Neural progenitor cell (in vitro differentiated cells): ENCODE data around the gene LCORL. TPM values are rescaled to one million over a fixed set of nuclear protein-coding genes. Genes with fewer than 3 reads are reported as not detected.
"Not testable (repeated sequence)": the region's sequence is repeated elsewhere in the genome, so short reads cannot be mapped to it uniquely, and the experiment has no call there.

Experiments
- DNase-seq: peaks from one replicate; pipeline ENCODE4 v3.0.0-alpha.2; 2016; ENCODE audit warnings: low spot score
- H2AFZ ChIP-seq: fragments of 200-600 bp; sonication (generic); replicated peaks from 2 replicates; pipeline ENCODE4 v1.6.1; 2016; ENCODE audit warnings: antibody characterized with exemption
- H3F3A ChIP-seq: fragments of 200-600 bp; sonication (generic); 2 replicates; pipeline ENCODE4 v1.6.1; 2016; ENCODE audit warnings: antibody characterized with exemption, low read depth
- H3K27ac ChIP-seq: fragments of 200-600 bp; sonication (generic); 2 replicates; pipeline ENCODE4 v1.5.1; 2016; ENCODE audit warnings: mild to moderate bottlenecking
- H3K27me3 ChIP-seq: fragments of 200-600 bp; sonication (generic); 2 replicates; pipeline ENCODE4 v1.6.1; 2016; ENCODE audit warnings: mild to moderate bottlenecking, moderate library complexity
- H3K36me3 ChIP-seq: fragments of 200-600 bp; sonication (generic); 2 replicates; pipeline ENCODE4 v1.5.1; 2016
- H3K4me1 ChIP-seq: fragments of 200-600 bp; sonication (generic); 2 replicates; pipeline ENCODE4 v1.6.1; 2016; ENCODE audit warnings: mixed run types
- H3K4me2 ChIP-seq: fragments of 200-600 bp; sonication (generic); 2 replicates; pipeline ENCODE4 v1.6.1; 2016
- H3K4me3 ChIP-seq: fragments of 200-600 bp; sonication (generic); 2 replicates; pipeline ENCODE4 v1.5.1; 2016
- H3K79me2 ChIP-seq: fragments of 200-600 bp; sonication (generic); 2 replicates; pipeline ENCODE4 v1.6.1; 2016; ENCODE audit warnings: low read depth
- H3K9ac ChIP-seq: fragments of 200-600 bp; sonication (generic); 2 replicates; pipeline ENCODE4 v1.6.1; 2016
- H3K9me3 ChIP-seq: fragments of 200-600 bp; sonication (generic); 2 replicates; pipeline ENCODE4 v1.5.1; 2016; ENCODE audit warnings: low read depth
- H4K20me1 ChIP-seq: fragments of 200-600 bp; sonication (generic); 2 replicates; pipeline ENCODE4 v1.6.1; 2016; ENCODE audit warnings: low read depth
- H3K27ac Mint-ChIP-seq: 3 replicates; pipeline ENCODE4 v1.8.0; 2021; ENCODE audit warnings: mixed read lengths
- H3K27me3 Mint-ChIP-seq: 2 replicates; pipeline ENCODE4 v1.8.0; 2022; ENCODE audit warnings: low read depth, mild to moderate bottlenecking, inconsistent platforms, moderate library complexity, mixed read lengths; ENCODE audit not compliant: insufficient read depth
- H3K36me3 Mint-ChIP-seq: 3 replicates; pipeline ENCODE4 v1.8.0; 2021; ENCODE audit warnings: mixed read lengths
- H3K4me1 Mint-ChIP-seq: 3 replicates; pipeline ENCODE4 v1.8.0; 2021; ENCODE audit warnings: mixed read lengths
- H3K4me3 Mint-ChIP-seq: 3 replicates; pipeline ENCODE4 v1.8.0; 2021; ENCODE audit warnings: mild to moderate bottlenecking, moderate library complexity, mixed read lengths
- H3K9me3 Mint-ChIP-seq: 3 replicates; pipeline ENCODE4 v1.8.0; 2020; ENCODE audit warnings: mixed read lengths
- CTCF ChIP-seq: fragments of 200-600 bp; sonication (generic); IDR thresholded peaks from 2 replicates; pipeline ENCODE4 v1.5.1; 2017; ENCODE audit warnings: antibody characterized with exemption, mild to moderate bottlenecking
- EZH2 ChIP-seq: fragments of 200-600 bp; sonication (generic); IDR thresholded peaks from 2 replicates; pipeline ENCODE4 v1.6.1; 2017; ENCODE audit warnings: antibody characterized with exemption, mild to moderate bottlenecking, moderate library complexity
- EZH2phosphoT487 ChIP-seq: fragments of 200-600 bp; sonication (generic); IDR thresholded peaks from 2 replicates; pipeline ENCODE4 v1.6.1; 2017; ENCODE audit warnings: antibody characterized with exemption
- total RNA-seq: library from RNA; depleted of rRNA; stranded (reverse); fragments of >200 nt; gene quantifications from 2 replicates; pipeline ENCODE4 v1.2.3, GENCODE V29; 2015; ENCODE audit warnings: low replicate concordance

Gene LCORL
- total RNA-seq, 1 donor from 2014 or later: 53.6 TPM

- Histone ChIP-seq H3K27me3 (no peaks in the 10 kb centered on the region), H3K27ac (no peak overlapping the region), H2AFZ (no peak overlapping the region), H4K20me1 (no peaks in the 10 kb centered on the region), H3K79me2 (no peaks in the 10 kb centered on the region), H3K4me2 (no peak overlapping the region), H3K4me1 (peaks cover 2% of the 10 kb centered on the region), H3F3A (no peaks in the 10 kb centered on the region), H3K9me3 (no peaks in the 10 kb centered on the region), H3K9ac (no peak overlapping the region), H3K4me3 (no peak overlapping the region), H3K36me3 (no peaks in the 10 kb centered on the region)
- Mint-ChIP-seq H3K4me3 (no peak overlapping the region), H3K27ac (no peak overlapping the region), H3K27me3 (no peaks in the 10 kb centered on the region), H3K4me1 (no peaks in the 10 kb centered on the region), H3K36me3 (no peaks in the 10 kb centered on the region), H3K9me3 (no peaks in the 10 kb centered on the region)
- no peak for TF ChIP-seq EZH2phosphoT487
- TF ChIP-seq EZH2: no peak
- TF ChIP-seq CTCF: peak; percentile 44
- DNase-seq: peak; percentile 4
Observed at GRCh38 chr4:18042754-18043153, 21.2 kb upstream of the LCORL start.

GRCh38 chr4:18042012-18042411 is 20.5 kb upstream of the LCORL start:
- no peak overlapping the region for H3K9ac ChIP-seq
- H3K79me2 ChIP-seq: no peaks in the 10 kb centered on the region
- no peak for TF ChIP-seq EZH2
- TF ChIP-seq EZH2phosphoT487: no peak
- no peak for TF ChIP-seq CTCF
- H3K9me3 ChIP-seq: no peaks in the 10 kb centered on the region
- H4K20me1 ChIP-seq: no peaks in the 10 kb centered on the region
- no peak overlapping the region for H2AFZ ChIP-seq
- no peaks in the 10 kb centered on the region for H3K36me3 Mint-ChIP-seq
- no peak overlapping the region for H3K4me3 ChIP-seq
- no peak overlapping the region for H3K27ac ChIP-seq
- H3K27ac Mint-ChIP-seq: no peak overlapping the region
- H3K4me2 ChIP-seq: no peak overlapping the region
- no peak overlapping the region for H3K4me3 Mint-ChIP-seq
- no peaks in the 10 kb centered on the region for H3K27me3 ChIP-seq
- no peaks in the 10 kb centered on the region for H3K36me3 ChIP-seq
- H3K9me3 Mint-ChIP-seq: no peaks in the 10 kb centered on the region
- H3K4me1 ChIP-seq: peaks cover 2% of the 10 kb centered on the region
- peaks cover 1% of the 10 kb centered on the region for H3K27me3 Mint-ChIP-seq
- H3F3A ChIP-seq: no peaks in the 10 kb centered on the region
- DNase-seq: no peak
- no peaks in the 10 kb centered on the region for H3K4me1 Mint-ChIP-seq

- Histone ChIP-seq H3K4me1 (peaks cover 2% of the 10 kb centered on the region), H3K9me3 (no peaks in the 10 kb centered on the region), H3K27ac (no peak overlapping the region), H3K4me2 (no peak overlapping the region), H3K79me2 (no peaks in the 10 kb centered on the region), H3K9ac (no peak overlapping the region), H3F3A (no peaks in the 10 kb centered on the region), H4K20me1 (no peaks in the 10 kb centered on the region), H3K27me3 (no peaks in the 10 kb centered on the region), H2AFZ (no peak overlapping the region), H3K36me3 (no peaks in the 10 kb centered on the region), H3K4me3 (no peak overlapping the region)
- Mint-ChIP-seq H3K27me3 (peaks cover 2% of the 10 kb centered on the region), H3K4me3 (no peak overlapping the region), H3K36me3 (no peaks in the 10 kb centered on the region), H3K4me1 (no peaks in the 10 kb centered on the region), H3K27ac (no peak overlapping the region), H3K9me3 (no peaks in the 10 kb centered on the region)
- TF ChIP-seq EZH2phosphoT487 (no peak), EZH2 (no peak), CTCF (no peak)
- no peak for DNase-seq
Observed at GRCh38 chr4:18041114-18041513, 19.6 kb upstream of the LCORL start.

- no peak overlapping the region for H2AFZ ChIP-seq
- H3K9ac ChIP-seq: no peak overlapping the region
- no peak overlapping the region for H3K4me2 ChIP-seq
- Mint-ChIP-seq H3K4me3 (no peak overlapping the region), H3K27me3 (peaks cover 2% of the 10 kb centered on the region), H3K27ac (no peak overlapping the region), H3K9me3 (no peaks in the 10 kb centered on the region), H3K36me3 (no peaks in the 10 kb centered on the region), H3K4me1 (no peaks in the 10 kb centered on the region)
- H4K20me1 ChIP-seq: no peaks in the 10 kb centered on the region
- no peak overlapping the region for H3K4me3 ChIP-seq
- H3K79me2 ChIP-seq: no peaks in the 10 kb centered on the region
- no peaks in the 10 kb centered on the region for H3K9me3 ChIP-seq
- TF ChIP-seq EZH2phosphoT487 (no peak), CTCF (no peak), EZH2 (no peak)
- no peaks in the 10 kb centered on the region for H3F3A ChIP-seq
- DNase-seq: no peak
- H3K27ac ChIP-seq: no peak overlapping the region
- no peaks in the 10 kb centered on the region for H3K36me3 ChIP-seq
- no peaks in the 10 kb centered on the region for H3K27me3 ChIP-seq
- peaks cover under 1% of the 10 kb centered on the region for H3K4me1 ChIP-seq
Observed at GRCh38 chr4:18039113-18039512, 17.6 kb upstream of the LCORL start.

- not testable (repeated sequence) for H3K4me3 Mint-ChIP-seq, H3K36me3 Mint-ChIP-seq, H3K36me3 ChIP-seq, H3K4me2 ChIP-seq, DNase-seq, H3K4me1 ChIP-seq, H2AFZ ChIP-seq, H3K27ac Mint-ChIP-seq, H3K9me3 Mint-ChIP-seq, H3K27me3 ChIP-seq, H3K4me1 Mint-ChIP-seq, H3F3A ChIP-seq, H3K4me3 ChIP-seq, H3K9ac ChIP-seq, H3K27me3 Mint-ChIP-seq, H4K20me1 ChIP-seq, H3K79me2 ChIP-seq, H3K9me3 ChIP-seq, H3K27ac ChIP-seq
Observed at GRCh38 chr4:18036369-18036768, 14.8 kb upstream of the LCORL start.
